ENCODE results near the gene KIF15.
"Not testable (repeated sequence)": the region's sequence is repeated elsewhere in the genome, so short reads cannot be mapped to it uniquely, and the experiment has no call there.

KIF15 gene, protein sequence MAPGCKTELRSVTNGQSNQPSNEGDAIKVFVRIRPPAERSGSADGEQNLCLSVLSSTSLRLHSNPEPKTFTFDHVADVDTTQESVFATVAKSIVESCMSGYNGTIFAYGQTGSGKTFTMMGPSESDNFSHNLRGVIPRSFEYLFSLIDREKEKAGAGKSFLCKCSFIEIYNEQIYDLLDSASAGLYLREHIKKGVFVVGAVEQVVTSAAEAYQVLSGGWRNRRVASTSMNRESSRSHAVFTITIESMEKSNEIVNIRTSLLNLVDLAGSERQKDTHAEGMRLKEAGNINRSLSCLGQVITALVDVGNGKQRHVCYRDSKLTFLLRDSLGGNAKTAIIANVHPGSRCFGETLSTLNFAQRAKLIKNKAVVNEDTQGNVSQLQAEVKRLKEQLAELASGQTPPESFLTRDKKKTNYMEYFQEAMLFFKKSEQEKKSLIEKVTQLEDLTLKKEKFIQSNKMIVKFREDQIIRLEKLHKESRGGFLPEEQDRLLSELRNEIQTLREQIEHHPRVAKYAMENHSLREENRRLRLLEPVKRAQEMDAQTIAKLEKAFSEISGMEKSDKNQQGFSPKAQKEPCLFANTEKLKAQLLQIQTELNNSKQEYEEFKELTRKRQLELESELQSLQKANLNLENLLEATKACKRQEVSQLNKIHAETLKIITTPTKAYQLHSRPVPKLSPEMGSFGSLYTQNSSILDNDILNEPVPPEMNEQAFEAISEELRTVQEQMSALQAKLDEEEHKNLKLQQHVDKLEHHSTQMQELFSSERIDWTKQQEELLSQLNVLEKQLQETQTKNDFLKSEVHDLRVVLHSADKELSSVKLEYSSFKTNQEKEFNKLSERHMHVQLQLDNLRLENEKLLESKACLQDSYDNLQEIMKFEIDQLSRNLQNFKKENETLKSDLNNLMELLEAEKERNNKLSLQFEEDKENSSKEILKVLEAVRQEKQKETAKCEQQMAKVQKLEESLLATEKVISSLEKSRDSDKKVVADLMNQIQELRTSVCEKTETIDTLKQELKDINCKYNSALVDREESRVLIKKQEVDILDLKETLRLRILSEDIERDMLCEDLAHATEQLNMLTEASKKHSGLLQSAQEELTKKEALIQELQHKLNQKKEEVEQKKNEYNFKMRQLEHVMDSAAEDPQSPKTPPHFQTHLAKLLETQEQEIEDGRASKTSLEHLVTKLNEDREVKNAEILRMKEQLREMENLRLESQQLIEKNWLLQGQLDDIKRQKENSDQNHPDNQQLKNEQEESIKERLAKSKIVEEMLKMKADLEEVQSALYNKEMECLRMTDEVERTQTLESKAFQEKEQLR (N-terminal part only)

GRCh38 chr3:44761424-44762169, at the start of gene KIF15, which contains the start of gene KIAA1143:
TSS of gene KIF15 (plus strand) at chr3:44761794. CDS start at chr3:44761866, 72 bp downstream.
TSS of gene KIAA1143 (minus strand) at chr3:44761619. CDS start at chr3:44761602, 17 bp downstream.
- peak; percentile 89 for DNase-seq

DNA sequence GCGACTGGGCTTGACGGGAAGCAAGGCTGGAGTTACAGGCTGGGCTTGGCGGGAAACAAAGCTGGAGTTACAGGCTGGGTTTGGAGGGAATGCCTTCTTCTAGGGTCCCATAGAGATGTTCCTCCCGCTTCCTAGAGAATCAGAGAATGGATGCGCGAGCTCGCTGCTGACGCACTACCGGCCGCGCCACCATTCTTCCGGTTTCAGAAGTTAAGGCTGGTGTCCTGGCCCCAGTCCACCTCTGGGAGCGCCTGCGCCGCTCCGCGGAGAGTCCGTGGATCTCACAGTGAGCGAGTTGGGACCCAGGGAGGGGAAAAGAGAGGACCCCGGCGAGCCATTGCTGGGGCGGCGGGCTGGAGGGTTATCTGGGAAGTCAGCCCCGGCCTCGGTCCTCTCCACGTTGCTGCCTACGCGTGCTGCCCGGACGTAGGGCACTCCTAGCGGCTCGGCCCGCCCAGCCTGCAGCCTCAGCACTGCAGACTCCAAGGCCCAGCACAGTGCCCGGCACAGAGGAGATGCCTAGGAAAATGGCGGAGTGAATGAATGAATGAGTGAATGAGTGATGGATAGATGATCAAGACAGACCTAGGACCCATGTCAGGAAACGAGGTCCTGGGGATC, 49.0 kb upstream of the KIF15 start, which contains the start of gene ZNF502:
Gene ZNF502 (plus strand): TSS at position 206 of the 621 bp plus-strand sequence. CDS start 7,602 bp downstream, outside the sequence.
- no peak for DNase-seq

DNA sequence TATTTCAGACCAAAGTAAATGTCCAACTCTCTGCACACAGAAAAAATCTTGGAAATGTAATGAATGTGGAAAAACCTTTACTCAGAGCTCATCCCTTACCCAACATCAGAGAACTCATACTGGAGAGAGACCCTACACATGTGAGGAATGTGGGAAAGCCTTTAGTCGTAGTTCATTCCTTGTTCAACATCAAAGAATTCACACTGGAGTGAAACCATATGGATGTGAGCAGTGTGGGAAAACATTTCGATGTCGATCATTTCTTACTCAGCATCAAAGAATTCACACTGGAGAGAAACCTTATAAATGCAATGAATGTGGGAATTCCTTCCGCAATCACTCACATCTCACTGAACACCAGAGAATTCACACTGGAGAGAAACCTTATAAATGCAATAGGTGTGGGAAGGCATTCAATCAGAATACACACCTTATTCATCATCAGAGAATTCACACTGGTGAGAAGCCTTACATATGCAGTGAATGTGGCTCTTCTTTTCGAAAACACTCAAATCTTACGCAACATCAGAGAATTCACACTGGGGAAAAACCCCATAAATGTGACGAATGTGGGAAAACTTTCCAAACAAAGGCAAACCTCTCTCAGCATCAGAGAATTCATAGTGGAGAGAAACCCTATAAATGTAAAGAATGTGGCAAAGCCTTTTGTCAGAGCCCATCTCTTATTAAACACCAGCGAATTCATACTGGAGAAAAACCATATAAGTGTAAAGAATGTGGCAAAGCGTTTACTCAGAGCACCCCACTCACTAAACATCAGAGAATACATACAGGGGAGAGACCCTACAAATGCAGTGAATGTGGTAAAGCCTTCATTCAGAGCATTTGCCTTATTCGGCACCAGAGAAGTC, 40.1 kb upstream of the KIF15 start:
- DNase-seq: no peak

- no peak for DNase-seq
Measured at GRCh38 chr3:44722103-44722401, 39.5 kb upstream of the KIF15 start.

DNA sequence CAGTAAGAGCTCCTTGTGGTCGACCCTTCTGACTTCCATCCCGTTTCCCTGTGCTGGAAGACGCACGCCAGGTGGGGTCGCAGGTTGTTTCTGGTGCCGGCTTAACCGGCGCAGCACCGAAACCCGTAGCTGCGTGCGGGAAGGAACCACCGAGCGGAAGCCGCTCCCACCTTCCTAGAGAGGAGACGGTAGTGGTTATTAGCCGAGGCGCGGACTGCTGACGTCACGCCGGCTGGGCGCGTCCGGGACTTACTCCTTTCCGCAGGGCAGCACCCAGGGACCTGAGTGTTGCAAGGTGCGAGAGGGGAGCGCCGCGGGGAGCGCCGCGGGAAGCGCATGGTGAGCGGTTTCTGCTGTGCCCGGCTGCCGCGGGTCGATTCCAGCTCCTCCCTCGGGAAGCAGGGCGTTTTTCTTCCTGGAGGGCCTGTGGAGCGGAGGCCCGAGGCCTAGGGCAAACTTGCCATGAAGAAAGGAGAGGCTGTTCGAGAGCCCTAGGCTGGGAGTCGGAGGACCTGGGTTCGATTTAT, 32.1 kb upstream of the KIF15 start, which contains the start of gene ZNF501:
Gene ZNF501 (plus strand): TSS at position 252 of the 527 bp plus-strand sequence. CDS start 4,787 bp downstream, outside the sequence.
- peak; percentile 39 for DNase-seq

- DNase-seq: no peak
Measured at GRCh38 chr3:44734646-44735168, 26.9 kb upstream of the KIF15 start.

- DNase-seq: no peak
Measured at GRCh38 chr3:44761101-44761423, 532 bp upstream of the KIF15 start.

DNA sequence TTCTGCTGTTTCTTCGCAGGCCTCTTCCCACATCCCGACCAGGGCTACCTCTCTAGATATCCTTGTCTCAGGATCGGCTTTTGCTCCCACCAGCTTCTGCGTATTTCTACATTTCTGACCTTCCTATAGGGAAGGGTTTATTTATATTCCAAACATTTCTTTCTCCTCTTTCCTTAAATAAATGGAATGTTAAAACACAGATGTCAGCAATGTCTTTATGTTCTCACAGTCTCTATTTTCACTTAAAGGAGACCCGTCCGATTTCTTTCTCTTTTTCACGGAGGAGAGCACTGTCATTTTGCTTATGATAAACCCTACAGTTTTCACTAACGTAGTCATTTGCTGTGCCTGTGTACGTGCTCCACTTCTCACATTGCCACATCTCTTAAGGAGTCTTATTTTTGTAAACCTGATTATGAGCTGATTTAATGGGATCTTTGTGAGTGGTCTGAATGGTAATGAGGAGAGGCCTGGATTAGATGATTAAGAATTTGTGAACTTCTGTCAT, 630 bp downstream of the KIF15 start:
- DNase-seq: no peak

- DNase-seq: no peak
Measured at GRCh38 chr3:44762690-44763089, 1.1 kb downstream of the KIF15 start.

DNA sequence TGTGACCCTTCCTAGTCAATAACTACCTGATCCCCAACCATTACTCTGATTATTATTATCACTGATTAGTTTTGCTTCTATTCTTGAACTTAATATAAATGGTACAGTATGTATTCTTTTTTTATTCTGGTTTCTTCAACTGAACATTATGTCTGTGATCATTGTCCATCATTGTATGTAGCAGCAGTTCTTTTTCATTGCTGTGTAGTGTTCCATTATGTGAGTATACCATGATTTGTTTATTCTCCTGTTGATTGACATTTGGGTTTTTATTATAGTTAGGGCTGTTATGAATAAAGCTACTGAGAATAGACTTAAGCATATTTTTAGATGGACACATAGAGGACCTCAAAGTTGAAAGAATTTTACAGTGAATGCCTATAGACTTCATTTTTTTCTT, 2.7 kb downstream of the KIF15 start:
- DNase-seq: no peak

GRCh38 chr3:44771424-44772098, 10.0 kb downstream of the KIF15 start:
- no peak for DNase-seq

- DNase-seq: no peak
Measured at GRCh38 chr3:44772099-44772442, 10.5 kb downstream of the KIF15 start.

DNA sequence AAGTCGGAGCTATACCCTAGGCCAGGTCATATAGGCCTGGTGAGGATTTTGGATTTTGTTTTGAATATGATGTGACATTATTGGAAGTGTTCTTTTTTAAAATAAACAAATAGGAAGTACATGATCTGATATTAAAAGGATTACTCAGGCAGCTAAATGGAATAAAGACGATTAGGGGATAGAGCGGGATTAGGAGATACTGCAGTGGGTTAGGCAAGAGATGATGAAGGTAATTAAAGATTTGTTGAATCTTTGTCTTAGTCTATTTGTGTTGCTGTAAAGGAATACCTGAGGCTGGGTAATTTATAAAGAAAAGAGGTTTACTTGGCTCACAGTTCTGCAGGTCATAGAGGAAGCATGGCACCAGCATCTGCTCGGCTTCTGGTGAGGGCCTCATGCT, 21.3 kb downstream of the KIF15 start:
- no peak for DNase-seq

DNA sequence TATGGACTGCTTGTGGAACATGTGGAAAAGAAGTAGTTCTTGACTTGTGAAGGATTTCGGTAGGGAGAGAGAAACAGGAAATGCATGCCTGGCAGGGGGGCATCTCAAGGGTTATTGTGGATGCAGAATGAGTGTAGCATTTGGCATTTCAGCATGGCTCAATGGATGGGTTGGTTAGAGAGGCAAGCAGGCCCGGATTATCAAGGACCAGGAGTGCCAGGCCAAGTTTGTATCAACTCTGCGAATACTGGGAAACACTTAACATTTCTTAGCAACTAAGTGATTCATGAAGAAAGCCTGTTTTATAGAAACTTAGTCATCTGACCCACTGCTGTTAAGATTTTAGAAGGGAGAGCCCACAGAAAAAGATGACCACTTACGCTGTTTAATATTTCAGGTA, 33.6 kb downstream of the KIF15 start:
- DNase-seq: no peak

DNA sequence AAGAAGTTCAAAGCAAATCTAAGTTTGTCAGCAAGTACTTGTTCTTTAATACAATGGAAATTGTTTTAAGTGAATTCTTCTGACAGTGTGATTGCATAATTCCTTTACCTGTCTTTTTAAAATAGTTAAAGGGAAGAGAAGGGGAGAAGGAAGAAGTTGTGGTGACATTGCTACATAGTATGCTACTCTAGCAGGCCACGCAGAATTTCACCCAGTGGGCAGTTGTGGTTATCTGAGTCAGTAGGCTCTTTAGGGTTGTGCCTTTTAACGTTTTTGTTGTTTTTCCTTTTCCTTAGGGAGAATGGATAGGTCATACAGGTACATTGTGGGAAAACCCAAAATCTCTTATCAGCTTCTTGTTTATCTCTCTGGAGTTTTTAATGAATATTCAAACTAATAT, 40.4 kb downstream of the KIF15 start:
- no peak for DNase-seq

GRCh38 chr3:44803298-44803697, 41.7 kb downstream of the KIF15 start:
- DNase-seq: no peak

GRCh38 chr3:44805960-44806359, 44.4 kb downstream of the KIF15 start:
- no peak for DNase-seq

DNA sequence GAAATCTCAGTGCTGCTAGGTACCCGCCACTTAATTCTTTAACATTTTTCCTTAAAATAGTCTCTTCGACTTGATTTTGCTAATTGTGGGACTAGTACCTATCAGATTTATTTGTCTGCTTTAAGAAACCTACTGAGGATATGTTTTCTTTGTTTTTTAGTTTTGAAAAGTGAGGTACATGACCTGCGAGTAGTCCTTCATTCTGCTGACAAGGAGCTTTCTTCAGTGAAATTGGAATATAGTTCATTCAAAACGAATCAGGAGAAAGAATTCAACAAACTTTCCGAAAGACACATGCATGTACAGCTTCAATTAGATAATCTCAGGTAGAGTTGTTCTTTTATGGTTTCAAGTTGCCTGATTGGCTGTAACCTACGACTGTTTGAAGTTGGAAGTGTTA, 53.2 kb downstream of the KIF15 start:
- no peak for DNase-seq

DNA sequence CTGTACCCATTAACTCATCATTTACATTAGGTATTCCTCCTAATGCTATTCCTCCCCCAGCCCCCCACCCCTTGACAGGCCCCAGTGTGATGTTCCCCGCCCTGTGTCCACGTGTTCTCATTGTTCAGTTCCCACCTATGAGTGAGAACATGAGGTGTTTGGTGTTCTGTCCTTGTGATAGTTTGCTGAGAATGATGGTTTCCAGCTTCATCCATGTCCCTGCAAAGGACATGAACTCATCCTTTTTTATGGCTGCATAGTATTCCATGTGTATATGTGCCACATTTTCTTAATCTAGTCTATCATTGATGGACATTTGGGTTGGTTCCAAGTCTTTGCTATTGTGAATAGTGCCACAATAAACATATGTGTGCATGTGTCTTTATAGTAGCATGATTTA, 54.7 kb downstream of the KIF15 start:
- not testable (repeated sequence) for DNase-seq
